Hepatic stellate cell (primary cell): Measurements from ENCODE around the gene DACT2.

Experiments
- DNase-seq: peaks from one replicate; pipeline ENCODE4 v3.0.0; 2011; ENCODE audit warnings: low spot score

The DACT2 gene

GRCh38 chr6:168352096-168352495 is 32.5 kb upstream of the DACT2 start:
- DNase-seq: no peak

GRCh38 chr6:168349718-168350210 is 30.2 kb upstream of the DACT2 start:
- DNase-seq: no peak

- no peak for DNase-seq
Measured at GRCh38 chr6:168348186-168348585, 28.6 kb upstream of the DACT2 start.

- DNase-seq: no peak
Measured at GRCh38 chr6:168347615-168348014, 28.0 kb upstream of the DACT2 start.

GRCh38 chr6:168347053-168347452 is 27.5 kb upstream of the DACT2 start:
- DNase-seq: no peak

- no peak for DNase-seq
Measured at GRCh38 chr6:168345896-168346754, 26.5 kb upstream of the DACT2 start.

GRCh38 chr6:168345266-168345665 is 25.7 kb upstream of the DACT2 start:
- no peak for DNase-seq

- no peak for DNase-seq
Measured at GRCh38 chr6:168344338-168344737, 24.8 kb upstream of the DACT2 start.

GRCh38 chr6:168343239-168344150 is 23.9 kb upstream of the DACT2 start:
- no peak for DNase-seq

- no peak for DNase-seq
Measured at GRCh38 chr6:168342636-168343035, 23.1 kb upstream of the DACT2 start.

- no peak for DNase-seq
Measured at GRCh38 chr6:168341280-168341900, 21.8 kb upstream of the DACT2 start.

- no peak for DNase-seq
Measured at GRCh38 chr6:168340819-168341218, 21.2 kb upstream of the DACT2 start.

GRCh38 chr6:168338777-168339176 is 19.2 kb upstream of the DACT2 start:
- DNase-seq: no peak

GRCh38 chr6:168336967-168337366 is 17.4 kb upstream of the DACT2 start:
- no peak for DNase-seq

- DNase-seq: no peak
Measured at GRCh38 chr6:168333989-168334388, 14.4 kb upstream of the DACT2 start.

GRCh38 chr6:168333491-168333890 is 13.9 kb upstream of the DACT2 start:
- DNase-seq: no peak

- no peak for DNase-seq
Measured at GRCh38 chr6:168333039-168333438, 13.5 kb upstream of the DACT2 start.

- DNase-seq: no peak
Measured at GRCh38 chr6:168332020-168332419, 12.4 kb upstream of the DACT2 start.

GRCh38 chr6:168331058-168331457 is 11.5 kb upstream of the DACT2 start:
- no peak for DNase-seq

GRCh38 chr6:168330403-168330802 is 10.8 kb upstream of the DACT2 start:
- no peak for DNase-seq

GRCh38 chr6:168328086-168328485 is 8.5 kb upstream of the DACT2 start:
- no peak for DNase-seq
